ENCODE data around the gene ABHD18.
"Not testable (repeated sequence)": the region's sequence is repeated elsewhere in the genome, so short reads cannot be mapped to it uniquely, and the experiment has no call there.

ABHD18 gene

DNA sequence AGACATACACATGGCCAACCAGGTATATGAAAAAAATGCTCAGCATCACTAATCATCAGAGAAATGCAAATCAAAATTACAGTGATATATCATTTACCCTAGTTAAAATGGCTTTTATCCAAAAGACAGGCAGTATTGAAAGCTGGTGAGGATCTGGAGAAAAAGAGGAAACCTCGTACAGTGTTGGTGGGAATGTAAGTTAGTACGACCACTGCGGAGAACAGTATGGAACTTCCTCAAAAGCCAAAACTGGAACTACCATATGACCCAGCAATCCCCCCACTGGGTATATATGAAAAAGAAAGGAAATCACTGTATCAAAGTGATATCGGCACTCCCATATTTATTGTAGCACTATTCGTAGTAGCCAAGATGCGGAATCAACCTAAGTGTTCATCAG, 23.4 kb downstream of the ABHD18 start:
- H3K4me3 ChIP-seq (ENCODE audit: low read depth, low read length) = no peak overlapping the region

GRCh38 chr4:127993151-127993550, 27.9 kb downstream of the ABHD18 start:
- H3K4me3 ChIP-seq (ENCODE audit: low read depth, low read length) = no peak overlapping the region

DNA sequence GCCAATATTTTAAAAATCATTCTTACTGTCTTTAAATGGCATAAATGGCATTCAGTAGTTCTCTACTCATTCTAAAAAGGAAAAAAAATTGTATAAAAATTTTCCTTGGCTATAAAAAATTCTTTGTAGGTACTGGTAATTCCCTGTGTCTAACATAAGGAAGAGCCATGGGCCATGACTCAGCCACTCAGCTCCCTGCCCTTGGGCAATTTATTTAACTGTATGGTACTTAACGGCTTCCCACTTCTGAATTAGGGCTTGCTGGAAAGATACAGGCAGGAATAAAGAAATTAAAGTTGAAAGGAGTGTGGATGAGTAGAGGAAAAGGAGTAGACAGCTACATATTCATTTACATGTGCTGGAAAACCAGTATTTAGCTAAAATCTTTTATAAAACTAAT, 30.6 kb downstream of the ABHD18 start:
- no peak overlapping the region for H3K4me3 ChIP-seq (ENCODE audit: low read depth, low read length)

DNA sequence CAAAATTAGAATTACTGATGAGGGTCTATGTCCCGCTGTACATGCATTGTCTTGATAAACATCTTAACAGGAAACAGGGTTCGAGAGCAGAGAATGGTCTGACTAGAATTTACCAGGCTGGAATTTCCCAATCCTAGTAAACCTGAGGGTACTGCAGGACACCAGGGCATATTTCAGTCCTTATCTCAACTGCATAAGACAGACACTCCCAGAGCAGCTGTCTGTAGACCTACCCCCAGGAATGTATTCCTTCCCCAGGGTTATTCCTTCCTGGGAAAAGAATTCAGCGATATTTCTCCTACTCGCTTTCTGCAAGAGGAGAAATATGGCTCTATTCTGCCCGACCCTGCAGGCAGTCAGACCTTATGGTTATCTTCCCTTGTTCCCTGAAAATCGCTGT, 31.3 kb downstream of the ABHD18 start:
- H3K4me3 ChIP-seq (ENCODE audit: low read depth, low read length) = not testable (repeated sequence)

GRCh38 chr4:127997534-127998388, 32.6 kb downstream of the ABHD18 start:
- no peak overlapping the region for H3K4me3 ChIP-seq (ENCODE audit: low read depth, low read length)

GRCh38 chr4:128006592-128006991, 41.4 kb downstream of the ABHD18 start:
- H3K4me3 ChIP-seq (ENCODE audit: low read depth, low read length) = no peak overlapping the region

GRCh38 chr4:128009428-128009827, 44.2 kb downstream of the ABHD18 start:
- no peak overlapping the region for H3K4me3 ChIP-seq (ENCODE audit: low read depth, low read length)

DNA sequence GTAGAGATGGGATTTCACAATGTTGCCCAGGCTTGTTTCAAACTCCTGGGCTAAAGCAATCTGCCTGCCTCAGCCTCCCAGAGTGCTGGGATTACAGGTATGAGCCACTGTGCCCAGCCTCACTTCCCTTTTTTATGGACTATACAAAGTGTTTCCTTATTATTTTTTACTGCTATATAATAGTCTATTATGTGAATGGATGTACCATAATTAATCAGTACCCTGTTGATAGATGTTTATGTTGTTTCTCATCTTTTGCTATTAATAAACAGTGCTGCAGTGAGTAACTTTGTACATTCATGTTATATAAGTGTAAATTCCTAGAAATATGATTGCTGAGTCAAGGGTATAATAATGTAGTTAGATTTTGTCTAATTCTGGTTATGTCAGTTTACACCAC, 60.1 kb downstream of the ABHD18 start:
- H3K4me3 ChIP-seq (ENCODE audit: low read depth, low read length) = no peak overlapping the region

DNA sequence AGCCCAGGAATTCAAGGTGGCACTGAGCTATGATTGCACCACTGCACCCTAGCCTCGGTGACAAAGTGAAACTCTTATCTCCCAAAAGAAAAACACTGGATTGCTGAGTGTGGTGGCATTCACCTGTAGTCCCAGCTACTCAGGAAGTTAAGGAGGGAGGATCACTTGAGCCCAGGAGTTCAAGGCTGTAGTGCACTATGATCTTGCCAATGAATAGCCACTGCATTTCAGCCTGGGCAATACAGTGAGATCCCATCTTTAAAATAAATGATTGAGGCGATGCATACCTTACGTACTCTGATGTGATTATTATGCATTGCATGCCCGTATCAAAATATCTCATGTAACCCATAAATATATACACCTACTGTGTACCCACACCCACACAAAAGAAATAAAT, 64.7 kb downstream of the ABHD18 start:
- no peak overlapping the region for H3K4me3 ChIP-seq (ENCODE audit: low read depth, low read length)

DNA sequence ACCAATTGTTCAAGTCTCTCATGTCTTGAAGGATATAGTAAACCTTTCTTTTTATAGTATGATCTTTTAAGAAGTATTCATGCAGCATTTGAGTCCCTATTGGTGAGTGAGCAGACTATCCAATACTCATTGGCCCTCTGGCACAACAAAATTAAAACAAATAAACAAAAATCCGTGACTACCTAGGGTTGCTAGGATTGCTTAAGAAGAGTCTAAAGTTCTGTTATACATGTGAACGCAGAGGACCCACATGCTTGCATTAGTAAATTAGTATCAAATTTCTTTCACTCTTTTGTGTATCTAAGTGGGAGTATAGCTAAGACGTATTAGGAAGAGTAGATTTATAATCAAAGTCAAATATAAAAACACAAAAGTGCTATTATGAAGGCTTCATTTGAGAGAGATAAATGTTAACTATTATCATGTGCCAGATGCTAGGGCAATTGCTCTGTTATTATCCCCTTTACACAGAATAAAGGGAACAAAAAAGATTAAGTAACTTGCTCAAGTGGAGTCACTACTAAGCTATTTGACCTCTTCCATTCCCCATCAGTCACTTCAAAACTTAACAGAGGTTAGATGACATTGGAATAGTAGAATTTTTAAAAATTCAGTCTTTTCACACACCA, 66.7 kb downstream of the ABHD18 start:
- no peak overlapping the region for H3K4me3 ChIP-seq (ENCODE audit: low read depth, low read length)

GRCh38 chr4:128039568-128039967, 74.4 kb downstream of the ABHD18 start:
- H3K4me3 ChIP-seq (ENCODE audit: low read depth, low read length) = no peak overlapping the region

GRCh38 chr4:128047019-128047418, 81.8 kb downstream of the ABHD18 start:
- not testable (repeated sequence) for H3K4me3 ChIP-seq (ENCODE audit: low read depth, low read length)

GRCh38 chr4:128047514-128047913, 82.3 kb downstream of the ABHD18 start:
- H3K4me3 ChIP-seq (ENCODE audit: low read depth, low read length) = not testable (repeated sequence)

- not testable (repeated sequence) for H3K4me3 ChIP-seq (ENCODE audit: low read depth, low read length)
Measured at GRCh38 chr4:128051229-128051628, 86.0 kb downstream of the ABHD18 start.

- not testable (repeated sequence) for H3K4me3 ChIP-seq (ENCODE audit: low read depth, low read length)
Measured at GRCh38 chr4:128054907-128055306, 89.7 kb downstream of the ABHD18 start.

DNA sequence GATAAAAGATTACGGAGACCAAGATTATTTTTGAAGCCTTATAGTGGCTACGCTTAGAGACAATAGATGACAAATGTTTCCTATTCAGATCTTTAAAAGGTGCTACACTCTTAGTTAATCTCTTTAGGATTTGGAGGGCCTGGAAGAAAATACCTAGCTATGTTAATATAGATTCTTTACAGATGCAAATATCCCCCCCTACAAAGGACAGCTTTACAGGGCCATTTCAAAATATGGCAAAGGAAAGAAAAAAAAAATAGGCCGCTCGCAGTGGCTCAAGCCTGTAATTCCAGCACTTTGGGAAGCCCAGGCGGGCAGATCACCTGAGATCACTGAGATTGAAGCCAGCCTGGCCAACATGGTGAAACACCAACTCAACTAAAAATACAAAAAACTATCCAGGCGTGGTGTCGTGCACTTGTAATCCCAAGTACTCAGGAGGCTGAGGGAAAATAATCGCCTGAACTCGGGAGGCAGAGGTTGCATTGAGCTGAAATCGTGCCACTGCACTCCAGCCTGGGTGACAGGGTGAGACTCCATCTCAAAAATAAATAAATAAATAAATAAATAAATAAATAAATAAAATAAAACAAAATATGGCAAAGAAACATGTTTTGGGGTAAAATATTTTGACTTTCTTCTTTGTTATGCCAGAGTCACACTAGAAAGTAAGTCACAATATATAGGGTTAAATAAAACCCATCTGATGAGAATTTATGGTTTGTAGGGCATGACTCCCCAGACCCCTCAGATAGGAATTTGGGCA, 90.4 kb downstream of the ABHD18 start:
- H3K4me3 ChIP-seq (ENCODE audit: low read depth, low read length) = not testable (repeated sequence)

DNA sequence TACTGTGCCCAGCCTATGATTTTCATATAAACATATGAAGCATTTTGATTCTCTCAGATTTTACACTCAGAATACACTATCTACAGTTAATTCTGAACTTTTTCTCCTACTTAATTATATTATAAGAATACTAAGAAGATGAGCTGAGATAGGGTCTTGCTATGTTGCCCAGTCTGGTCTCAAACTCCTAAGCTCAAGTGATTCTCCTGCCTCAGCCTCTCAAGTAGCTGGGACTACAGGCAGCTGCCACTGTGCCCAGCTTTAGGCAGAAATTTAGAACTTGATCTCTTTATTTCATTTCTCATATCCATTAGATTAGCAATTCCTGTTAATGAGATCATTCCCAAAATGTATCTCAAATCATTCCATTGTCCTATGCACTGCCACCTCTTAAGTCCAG, 91.2 kb downstream of the ABHD18 start:
- no peak overlapping the region for H3K4me3 ChIP-seq (ENCODE audit: low read depth, low read length)

DNA sequence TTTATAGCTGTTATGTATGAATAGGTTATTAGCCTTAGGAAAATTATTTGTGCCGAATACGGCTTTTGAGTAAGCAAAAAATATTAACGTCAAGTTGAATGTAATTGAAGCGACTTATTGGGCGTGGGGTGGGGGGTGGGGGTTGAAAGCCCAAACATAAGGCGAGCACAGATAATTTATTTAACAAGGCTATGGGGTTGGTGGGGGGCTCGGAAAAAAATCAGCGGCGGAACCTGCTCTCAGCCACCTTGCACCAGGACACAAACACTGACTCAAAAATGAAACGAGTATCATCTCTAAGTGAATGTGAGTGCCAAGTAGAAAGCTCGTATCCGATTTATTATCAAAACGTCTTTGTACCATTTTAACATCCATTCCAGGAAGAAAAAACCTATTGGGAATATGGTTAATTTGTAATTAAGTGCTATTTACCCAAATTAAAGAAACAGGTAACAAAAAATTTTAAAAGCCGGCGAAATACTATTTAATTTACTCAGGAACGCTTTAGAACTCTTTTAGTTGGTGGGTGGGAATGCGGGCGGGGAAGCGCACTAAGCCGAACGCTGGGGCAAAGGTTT, 95.0 kb downstream of the ABHD18 start:
- peak overlapping the region; percentile 70 for H3K4me3 ChIP-seq (ENCODE audit: low read depth, low read length)

GRCh38 chr4:128060699-128061565, 95.7 kb downstream of the ABHD18 start, which contains the start of gene LARP1B:
Gene LARP1B, plus strand, starts transcription at chr4:128061312. Its CDS starts 13,640 bp downstream, at chr4:128074952.
- H3K4me3 ChIP-seq (ENCODE audit: low read depth, low read length) = peak within 1 kb of the TSS; percentile 70
